Activated T-helper 1 cell treated with anti-CD3 and anti-CD28 coated beads, Interleukin-12 subunit alpha, Interleukin-12 subunit beta, Interleukin-2, Interleukin-4 antibody, amounts not matched to agents 30 ng/mL and 10 ng/mL and 1 ng/mL, durations not matched to agents 14 hours and 24 hours and 36 hours (primary cell): Measurements from ENCODE around the gene MAN1A1. TPM values are rescaled to one million over a fixed set of nuclear protein-coding genes. Genes with fewer than 3 reads are reported as not detected.
A peak's percentile ranks its signal among the peaks of the same experiment; 100 is the strongest.

ENCODE experiments used
- DNase-seq: peaks from one replicate; pipeline ENCODE4 v3.0.0; 2021; ENCODE audit warnings: low spot score
- H3K27ac Mint-ChIP-seq: one replicate; pipeline ENCODE4 v1.8.0; 2021; ENCODE audit warnings: mild to moderate bottlenecking, mixed read lengths
- H3K27me3 Mint-ChIP-seq: one replicate; pipeline ENCODE4 v1.8.0; 2022; ENCODE audit warnings: mild to moderate bottlenecking, moderate library complexity, mixed read lengths; ENCODE audit not compliant: insufficient read depth
- H3K36me3 Mint-ChIP-seq: one replicate; pipeline ENCODE4 v1.8.0; 2021; ENCODE audit warnings: low read depth, mixed read lengths
- H3K4me1 Mint-ChIP-seq: one replicate; pipeline ENCODE4 v1.8.0; 2021; ENCODE audit warnings: low read depth, mixed read lengths
- H3K4me3 Mint-ChIP-seq: one replicate; pipeline ENCODE4 v1.8.0; 2021; ENCODE audit warnings: mild to moderate bottlenecking, moderate library complexity, mixed read lengths
- H3K9me3 Mint-ChIP-seq: one replicate; pipeline ENCODE4 v1.8.0; 2021; ENCODE audit warnings: mixed read lengths
- intact Hi-C: fragments of 100-400 bp; cut with micrococcal nuclease; formaldehyde crosslinking; loops from one replicate; pipeline ENCODE4 v1.15.1; 2024
- total RNA-seq: library from RNA; stranded (reverse); gene quantifications from 2 replicates; pipeline ENCODE4 v1.2.3, GENCODE V29; 2022

Gene MAN1A1
- total RNA-seq, 1 donor from 2014 or later = 50.1 TPM

GRCh38 chr6:119319694-119320093 lies 29.9 kb downstream of the MAN1A1 start:
- no peak overlapping the region for H3K27ac Mint-ChIP-seq
- H3K36me3 Mint-ChIP-seq = peaks cover 27% of the 10 kb centered on the region
- no peak for DNase-seq
- no peaks in the 10 kb centered on the region for H3K9me3 Mint-ChIP-seq
- peaks cover 55% of the 10 kb centered on the region for H3K4me1 Mint-ChIP-seq
- no peak overlapping the region for H3K4me3 Mint-ChIP-seq
- H3K27me3 Mint-ChIP-seq = no peaks in the 10 kb centered on the region
- intact Hi-C loops = loop anchor here (10.0 kb wide), 1 partner anchor 425 kb away; the partner anchor contains the start of gene ASF1A

- H3K4me1 Mint-ChIP-seq = peaks cover 58% of the 10 kb centered on the region
- H3K9me3 Mint-ChIP-seq = no peaks in the 10 kb centered on the region
- H3K27me3 Mint-ChIP-seq = no peaks in the 10 kb centered on the region
- H3K4me3 Mint-ChIP-seq = no peak overlapping the region
- H3K27ac Mint-ChIP-seq = no peak overlapping the region
- intact Hi-C loops = loop anchor here (10.0 kb wide), 1 partner anchor 424 kb away; the partner anchor contains the start of gene ASF1A
- peaks cover 27% of the 10 kb centered on the region for H3K36me3 Mint-ChIP-seq
- no peak for DNase-seq
These were observed 30.8 kb downstream of the MAN1A1 start for GRCh38 chr6:119318730-119319129.

- no peak for DNase-seq
- Mint-ChIP-seq H3K4me1 (peaks cover 58% of the 10 kb centered on the region), H3K9me3 (no peaks in the 10 kb centered on the region), H3K27me3 (no peaks in the 10 kb centered on the region), H3K36me3 (peaks cover 22% of the 10 kb centered on the region), H3K27ac (no peak overlapping the region), H3K4me3 (no peak overlapping the region)
- intact Hi-C loops = loop anchor here (10.0 kb wide), 1 partner anchor 423 kb away; the partner anchor contains the start of gene ASF1A
These were observed 31.4 kb downstream of the MAN1A1 start for GRCh38 chr6:119318176-119318575.

- intact Hi-C loops = loop anchor here (10.0 kb wide), 1 partner anchor 422 kb away; the partner anchor contains the start of gene ASF1A
- H3K36me3 Mint-ChIP-seq = peaks cover 21% of the 10 kb centered on the region
These were observed 32.6 kb downstream of the MAN1A1 start for GRCh38 chr6:119317007-119317406.

GRCh38 chr6:119314885-119315272 lies 34.7 kb downstream of the MAN1A1 start:
- peak overlapping the region; percentile 99 for H3K27ac Mint-ChIP-seq
- DNase-seq = no peak
- H3K36me3 Mint-ChIP-seq = peaks cover 19% of the 10 kb centered on the region
- intact Hi-C loops = loop anchor here (1.0 to 10.0 kb wide), 8 partner anchors 7 to 420 kb away; partner anchors contain the start of gene ASF1A
- no peaks in the 10 kb centered on the region for H3K9me3 Mint-ChIP-seq
- no peaks in the 10 kb centered on the region for H3K27me3 Mint-ChIP-seq
- peak overlapping the region; percentile 73 for H3K4me3 Mint-ChIP-seq
- H3K4me1 Mint-ChIP-seq = peaks cover 69% of the 10 kb centered on the region

More at GRCh38 chr6:119317007-119317406, 32.6 kb downstream of the MAN1A1 start:
- Mint-ChIP-seq H3K27me3 (no peaks in the 10 kb centered on the region), H3K9me3 (no peaks in the 10 kb centered on the region), H3K4me3 (no peak overlapping the region), H3K27ac (no peak overlapping the region), H3K4me1 (peaks cover 58% of the 10 kb centered on the region)
- no peak for DNase-seq

- Mint-ChIP-seq H3K27me3 (no peaks in the 10 kb centered on the region), H3K9me3 (no peaks in the 10 kb centered on the region), H3K36me3 (peaks cover 17% of the 10 kb centered on the region), H3K4me1 (peaks cover 76% of the 10 kb centered on the region), H3K4me3 (peak overlapping the region; percentile 73), H3K27ac (peak overlapping the region; percentile 99)
- peak; percentile 45 for DNase-seq
- intact Hi-C loops = loop anchor here (1.0 to 10.0 kb wide), 8 partner anchors 8 to 419 kb away; partner anchors contain the start of gene ASF1A
These were observed 35.4 kb downstream of the MAN1A1 start for GRCh38 chr6:119313937-119314884.

GRCh38 chr6:119312875-119313338 lies 36.7 kb downstream of the MAN1A1 start:
- Mint-ChIP-seq H3K4me3 (peak overlapping the region; percentile 73), H3K4me1 (peaks cover 77% of the 10 kb centered on the region), H3K27ac (peak overlapping the region; percentile 99), H3K9me3 (no peaks in the 10 kb centered on the region), H3K36me3 (peaks cover 11% of the 10 kb centered on the region), H3K27me3 (no peaks in the 10 kb centered on the region)
- intact Hi-C loops = loop anchor here (10.0 kb wide), 1 partner anchor 418 kb away; the partner anchor contains the start of gene ASF1A
- peak; percentile 29 for DNase-seq

- H3K27ac Mint-ChIP-seq = peak overlapping the region; percentile 99
- no peaks in the 10 kb centered on the region for H3K9me3 Mint-ChIP-seq
- intact Hi-C loops = loop anchor here (10.0 kb wide), 1 partner anchor 418 kb away; the partner anchor contains the start of gene ASF1A
- no peak for DNase-seq
- peak overlapping the region; percentile 73 for H3K4me3 Mint-ChIP-seq
- peaks cover 12% of the 10 kb centered on the region for H3K36me3 Mint-ChIP-seq
- peaks cover 81% of the 10 kb centered on the region for H3K4me1 Mint-ChIP-seq
- no peaks in the 10 kb centered on the region for H3K27me3 Mint-ChIP-seq
These were observed 37.1 kb downstream of the MAN1A1 start for GRCh38 chr6:119312441-119312840.

GRCh38 chr6:119311514-119312142 lies 37.9 kb downstream of the MAN1A1 start:
- no peaks in the 10 kb centered on the region for H3K27me3 Mint-ChIP-seq
- H3K9me3 Mint-ChIP-seq = no peaks in the 10 kb centered on the region
- H3K36me3 Mint-ChIP-seq = peaks cover 14% of the 10 kb centered on the region
- H3K4me1 Mint-ChIP-seq = peaks cover 81% of the 10 kb centered on the region
- intact Hi-C loops = loop anchor here (10.0 kb wide), 1 partner anchor 417 kb away; the partner anchor contains the start of gene ASF1A
- no peak overlapping the region for H3K4me3 Mint-ChIP-seq
- DNase-seq = no peak
- peak overlapping the region; percentile 80 for H3K27ac Mint-ChIP-seq

- peaks cover 23% of the 10 kb centered on the region for H3K36me3 Mint-ChIP-seq
- no peak for DNase-seq
- H3K27ac Mint-ChIP-seq = peak overlapping the region; percentile 54
- no peaks in the 10 kb centered on the region for H3K9me3 Mint-ChIP-seq
- intact Hi-C loops = loop anchor here (10.0 kb wide), 1 partner anchor 416 kb away; the partner anchor contains the start of gene ASF1A
- H3K4me1 Mint-ChIP-seq = peaks cover 76% of the 10 kb centered on the region
- H3K27me3 Mint-ChIP-seq = no peaks in the 10 kb centered on the region
- H3K4me3 Mint-ChIP-seq = peak overlapping the region; percentile 1
These were observed 39.0 kb downstream of the MAN1A1 start for GRCh38 chr6:119310486-119311036.

GRCh38 chr6:119308991-119309657 lies 40.4 kb downstream of the MAN1A1 start:
- Mint-ChIP-seq H3K36me3 (peaks cover 28% of the 10 kb centered on the region), H3K4me1 (peaks cover 61% of the 10 kb centered on the region), H3K4me3 (no peak overlapping the region), H3K27me3 (no peaks in the 10 kb centered on the region), H3K27ac (no peak overlapping the region), H3K9me3 (no peaks in the 10 kb centered on the region)
- DNase-seq = no peak
- intact Hi-C loops = no loop called here
